Activated CD8-positive, alpha-beta memory T cell treated with anti-CD3 and anti-CD28 coated beads, Interleukin-2, amount 50 U/mL, for 1 hour (primary cell): ENCODE data around the gene ERC1.

Experiments
- DNase-seq: peaks from one replicate; pipeline ENCODE4 v3.0.0-alpha.2; 2020; ENCODE audit errors: extremely low read depth

ERC1 gene

GRCh38 chr12:1384910-1385309 is 393.9 kb downstream of the ERC1 start:
- no peak for DNase-seq

GRCh38 chr12:1391722-1392121 is 400.7 kb downstream of the ERC1 start:
- DNase-seq, result no peak

GRCh38 chr12:1395421-1395955 is 404.5 kb downstream of the ERC1 start:
- no peak for DNase-seq

- DNase-seq, result no peak
These were observed 407.6 kb downstream of the ERC1 start for GRCh38 chr12:1398673-1399072.

- DNase-seq, result no peak
These were observed 410.9 kb downstream of the ERC1 start for GRCh38 chr12:1401891-1402290.

- no peak for DNase-seq
These were observed 412.4 kb downstream of the ERC1 start for GRCh38 chr12:1403417-1403816.

- DNase-seq, result no peak
These were observed 414.6 kb downstream of the ERC1 start for GRCh38 chr12:1405619-1406018.

- DNase-seq, result no peak
These were observed 419.8 kb downstream of the ERC1 start for GRCh38 chr12:1410794-1411193.

GRCh38 chr12:1413930-1414329 is 422.9 kb downstream of the ERC1 start:
- DNase-seq, result no peak

GRCh38 chr12:1418144-1418543 is 427.1 kb downstream of the ERC1 start:
- no peak for DNase-seq

- DNase-seq, result no peak
These were observed 428.9 kb downstream of the ERC1 start for GRCh38 chr12:1419849-1420371.

GRCh38 chr12:1421091-1421846 is 430.2 kb downstream of the ERC1 start:
- no peak for DNase-seq

- no peak for DNase-seq
These were observed 431.7 kb downstream of the ERC1 start for GRCh38 chr12:1422604-1423315.

GRCh38 chr12:1424674-1425395 is 433.8 kb downstream of the ERC1 start:
- DNase-seq, result no peak

GRCh38 chr12:1425396-1425729 is 434.3 kb downstream of the ERC1 start:
- DNase-seq, result no peak

GRCh38 chr12:1428671-1429070 is 437.6 kb downstream of the ERC1 start:
- no peak for DNase-seq

GRCh38 chr12:1429980-1430379 is 439.0 kb downstream of the ERC1 start:
- no peak for DNase-seq

GRCh38 chr12:1434296-1434955 is 443.4 kb downstream of the ERC1 start:
- DNase-seq, result no peak

- no peak for DNase-seq
These were observed 444.0 kb downstream of the ERC1 start for GRCh38 chr12:1435044-1435443.

GRCh38 chr12:1435456-1435855 is 444.4 kb downstream of the ERC1 start:
- DNase-seq, result no peak

- DNase-seq, result no peak
These were observed 445.0 kb downstream of the ERC1 start for GRCh38 chr12:1436015-1436414.

- no peak for DNase-seq
These were observed 446.0 kb downstream of the ERC1 start for GRCh38 chr12:1436981-1437380.
